Activated T-helper 2 cell treated with anti-CD3 and anti-CD28 coated beads, Interferon-gamma antibody, Interleukin-2, Interleukin-4, amounts not matched to agents 10 μg/mL and 5 μg/mL and 100 μg/mL, durations not matched to agents 14 hours and 24 hours and 36 hours (primary cell): ENCODE data around the gene COX20. TPM values are rescaled to one million over a fixed set of nuclear protein-coding genes. Genes with fewer than 3 reads are reported as not detected.

Experiments used
- DNase-seq: peaks from one replicate; pipeline ENCODE4 v3.0.0; 2021; ENCODE audit warnings: low spot score
- H3K27ac Mint-ChIP-seq: one replicate; pipeline ENCODE4 v1.8.0; 2021; ENCODE audit warnings: mixed read lengths
- H3K27me3 Mint-ChIP-seq: one replicate; pipeline ENCODE4 v1.8.0; 2021; ENCODE audit warnings: low read depth, mixed read lengths
- H3K36me3 Mint-ChIP-seq: one replicate; pipeline ENCODE4 v1.8.0; 2021; ENCODE audit warnings: low read depth, mixed read lengths
- H3K4me1 Mint-ChIP-seq: one replicate; pipeline ENCODE4 v1.8.0; 2021; ENCODE audit warnings: low read depth, mixed read lengths
- H3K4me3 Mint-ChIP-seq: one replicate; pipeline ENCODE4 v1.8.0; 2021; ENCODE audit warnings: low read depth, mild to moderate bottlenecking, moderate library complexity, mixed read lengths
- H3K9me3 Mint-ChIP-seq: one replicate; pipeline ENCODE4 v1.8.0; 2021; ENCODE audit warnings: mixed read lengths
- intact Hi-C: fragments of 100-400 bp; cut with micrococcal nuclease; formaldehyde crosslinking; loops from one replicate; pipeline ENCODE4 v1.15.1; 2023
- total RNA-seq: library from RNA; stranded (reverse); gene quantifications from 2 replicates; pipeline ENCODE4 v1.2.3, GENCODE V29; 2022

The COX20 gene
- total RNA-seq, 1 donor from 2014 or later = 27.1 TPM

- Mint-ChIP-seq H3K27ac (no peak overlapping the region), H3K4me3 (no peak overlapping the region), H3K4me1 (peaks cover 38% of the 10 kb centered on the region), H3K9me3 (no peaks in the 10 kb centered on the region), H3K27me3 (no peaks in the 10 kb centered on the region), H3K36me3 (peaks cover 93% of the 10 kb centered on the region)
- no peak for DNase-seq
- intact Hi-C loops = no loop called here
These were observed 11.2 kb downstream of the COX20 start for GRCh38 chr1:244846653-244847052.

- H3K36me3 Mint-ChIP-seq = peaks cover 91% of the 10 kb centered on the region
- H3K27ac Mint-ChIP-seq = peak overlapping the region; percentile 75
- no peak for DNase-seq
- no peak overlapping the region for H3K4me3 Mint-ChIP-seq
- H3K9me3 Mint-ChIP-seq = no peaks in the 10 kb centered on the region
- intact Hi-C loops = no loop called here
- peaks cover 49% of the 10 kb centered on the region for H3K4me1 Mint-ChIP-seq
- H3K27me3 Mint-ChIP-seq = no peaks in the 10 kb centered on the region
These were observed 13.9 kb downstream of the COX20 start for GRCh38 chr1:244849189-244849866.

- no peak for DNase-seq
- Mint-ChIP-seq H3K4me1 (peaks cover 50% of the 10 kb centered on the region), H3K4me3 (no peak overlapping the region), H3K27ac (no peak overlapping the region), H3K9me3 (no peaks in the 10 kb centered on the region), H3K36me3 (peaks cover 91% of the 10 kb centered on the region), H3K27me3 (no peaks in the 10 kb centered on the region)
- intact Hi-C loops = loop anchor here (10.0 kb wide), 1 partner anchor 305 kb away; the partner anchor contains the start of gene KIF26B
These were observed 14.8 kb downstream of the COX20 start for GRCh38 chr1:244850099-244850852.

- H3K27me3 Mint-ChIP-seq = no peaks in the 10 kb centered on the region
- no peak for DNase-seq
- H3K27ac Mint-ChIP-seq = peak overlapping the region; percentile 42
- H3K4me3 Mint-ChIP-seq = no peak overlapping the region
- peaks cover 56% of the 10 kb centered on the region for H3K4me1 Mint-ChIP-seq
- intact Hi-C loops = loop anchor here (1.0 to 10.0 kb wide), 2 partner anchors 11 to 304 kb away; partner anchors contain the start of gene KIF26B
- no peaks in the 10 kb centered on the region for H3K9me3 Mint-ChIP-seq
- peaks cover 91% of the 10 kb centered on the region for H3K36me3 Mint-ChIP-seq
These were observed 15.4 kb downstream of the COX20 start for GRCh38 chr1:244850896-244851295.

GRCh38 chr1:244851546-244852231 lies 16.2 kb downstream of the COX20 start:
- Mint-ChIP-seq H3K9me3 (no peaks in the 10 kb centered on the region), H3K27me3 (no peaks in the 10 kb centered on the region), H3K36me3 (peaks cover 92% of the 10 kb centered on the region), H3K27ac (peak overlapping the region; percentile 22), H3K4me3 (no peak overlapping the region), H3K4me1 (peaks cover 63% of the 10 kb centered on the region)
- DNase-seq = no peak
- intact Hi-C loops = loop anchor here (1.0 to 10.0 kb wide), 2 partner anchors 11 to 303 kb away; partner anchors contain the start of gene KIF26B

GRCh38 chr1:244852694-244853093 lies 17.2 kb downstream of the COX20 start:
- Mint-ChIP-seq H3K4me1 (peaks cover 70% of the 10 kb centered on the region), H3K27me3 (no peaks in the 10 kb centered on the region), H3K36me3 (peaks cover 94% of the 10 kb centered on the region), H3K27ac (no peak overlapping the region), H3K4me3 (no peak overlapping the region), H3K9me3 (no peaks in the 10 kb centered on the region)
- DNase-seq = no peak
- intact Hi-C loops = loop anchor here (10.0 kb wide), 1 partner anchor 302 kb away; the partner anchor contains the start of gene KIF26B

- intact Hi-C loops = loop anchor here (2.0 to 10.0 kb wide), 2 partner anchors 17 to 301 kb away; partner anchors contain the start of gene KIF26B
- H3K27me3 Mint-ChIP-seq = no peaks in the 10 kb centered on the region
- peaks cover 74% of the 10 kb centered on the region for H3K4me1 Mint-ChIP-seq
- DNase-seq = no peak
- peak overlapping the region; percentile 17 for H3K4me3 Mint-ChIP-seq
- H3K27ac Mint-ChIP-seq = peak overlapping the region; percentile 33
- peaks cover 94% of the 10 kb centered on the region for H3K36me3 Mint-ChIP-seq
- no peaks in the 10 kb centered on the region for H3K9me3 Mint-ChIP-seq
These were observed 18.7 kb downstream of the COX20 start for GRCh38 chr1:244854166-244854565.

- intact Hi-C loops = loop anchor here (2.0 to 10.0 kb wide), 2 partner anchors 18 to 300 kb away; partner anchors contain the start of gene KIF26B
- Mint-ChIP-seq H3K4me3 (peak overlapping the region; percentile 63), H3K27ac (peak overlapping the region; percentile 66), H3K9me3 (no peaks in the 10 kb centered on the region), H3K4me1 (peaks cover 69% of the 10 kb centered on the region), H3K27me3 (no peaks in the 10 kb centered on the region), H3K36me3 (peaks cover 94% of the 10 kb centered on the region)
- no peak for DNase-seq
These were observed 19.6 kb downstream of the COX20 start for GRCh38 chr1:244854865-244855578.

- H3K4me1 Mint-ChIP-seq = peaks cover 70% of the 10 kb centered on the region
- H3K4me3 Mint-ChIP-seq = peak overlapping the region; percentile 21
- no peak for DNase-seq
- no peaks in the 10 kb centered on the region for H3K9me3 Mint-ChIP-seq
- no peaks in the 10 kb centered on the region for H3K27me3 Mint-ChIP-seq
- intact Hi-C loops = loop anchor here (10.0 kb wide), 1 partner anchor 297 kb away; the partner anchor contains the start of gene KIF26B
- peaks cover 92% of the 10 kb centered on the region for H3K36me3 Mint-ChIP-seq
- H3K27ac Mint-ChIP-seq = no peak overlapping the region
These were observed 22.3 kb downstream of the COX20 start for GRCh38 chr1:244857761-244858160.

- Mint-ChIP-seq H3K4me1 (peaks cover 70% of the 10 kb centered on the region), H3K36me3 (peaks cover 92% of the 10 kb centered on the region), H3K4me3 (peak overlapping the region; percentile 15), H3K27me3 (no peaks in the 10 kb centered on the region), H3K9me3 (no peaks in the 10 kb centered on the region), H3K27ac (no peak overlapping the region)
- DNase-seq = no peak
- intact Hi-C loops = loop anchor here (10.0 kb wide), 1 partner anchor 296 kb away; the partner anchor contains the start of gene KIF26B
These were observed 22.9 kb downstream of the COX20 start for GRCh38 chr1:244858357-244858756.

GRCh38 chr1:244860078-244860477 lies 24.6 kb downstream of the COX20 start:
- Mint-ChIP-seq H3K9me3 (no peaks in the 10 kb centered on the region), H3K36me3 (peaks cover 85% of the 10 kb centered on the region), H3K4me1 (peaks cover 62% of the 10 kb centered on the region), H3K4me3 (peak overlapping the region; percentile 99), H3K27ac (no peak overlapping the region), H3K27me3 (no peaks in the 10 kb centered on the region)
- DNase-seq = no peak
- intact Hi-C loops = loop anchor here (5.0 to 10.0 kb wide), 3 partner anchors 813 to 1705 kb away; partner anchors contain the start of genes CEP170, CNST, SDCCAG8 and TFB2M
